Epithelial cell of proximal tubule (primary cell): ENCODE data around the gene INTS6. TPM values are rescaled to one million over a fixed set of nuclear protein-coding genes. Genes with fewer than 3 reads are reported as not detected.

ENCODE experiments used
- DNase-seq: peaks from one replicate; pipeline ENCODE4 v3.0.0-alpha.2; 2011; ENCODE audit warnings: low read depth
- H3K4me3 ChIP-seq: 2 replicates; pipeline ENCODE4 v1.5.1; 2011; ENCODE audit warnings: low read depth, mild to moderate bottlenecking, low read length
- CTCF ChIP-seq: conservative IDR thresholded peaks from 2 replicates; pipeline ENCODE4 v1.5.1; 2012; ENCODE audit warnings: low read depth, mild to moderate bottlenecking, low read length
- total RNA-seq: library from RNA; depleted of rRNA; stranded (reverse); fragments of >200 nt; gene quantifications from 2 replicates; pipeline ENCODE4 v1.2.3, GENCODE V29; 2015

INTS6 gene
- total RNA-seq, 1 donor from 2014 or later, result 30.2 TPM

GRCh38 chr13:51385114-51385513 is 67.7 kb downstream of the INTS6 start:
- no peak for TF ChIP-seq CTCF
- H3K4me3 ChIP-seq, result no peak overlapping the region
- DNase-seq, result no peak

DNA sequence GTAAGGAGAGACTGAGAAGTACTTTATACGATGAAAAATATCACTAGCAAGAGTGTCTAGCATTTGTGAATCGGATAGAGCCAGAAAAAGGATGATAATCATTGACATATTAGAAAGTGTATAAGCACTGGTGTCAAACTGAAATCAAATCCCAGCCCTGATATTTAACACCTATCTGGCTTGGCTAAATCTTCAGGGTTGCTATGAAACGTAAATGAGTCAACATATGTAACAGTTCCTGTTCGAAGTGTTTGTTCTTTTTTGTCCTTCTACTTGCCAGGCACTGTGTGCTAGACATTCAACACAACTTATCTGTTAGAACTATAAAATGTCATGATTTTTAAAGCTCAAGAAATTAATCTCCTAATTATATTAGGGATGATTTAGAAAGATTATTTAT is 72.6 kb downstream of the INTS6 start:
- no peak for DNase-seq
- H3K4me3 ChIP-seq, result no peak overlapping the region
- no peak for TF ChIP-seq CTCF

DNA sequence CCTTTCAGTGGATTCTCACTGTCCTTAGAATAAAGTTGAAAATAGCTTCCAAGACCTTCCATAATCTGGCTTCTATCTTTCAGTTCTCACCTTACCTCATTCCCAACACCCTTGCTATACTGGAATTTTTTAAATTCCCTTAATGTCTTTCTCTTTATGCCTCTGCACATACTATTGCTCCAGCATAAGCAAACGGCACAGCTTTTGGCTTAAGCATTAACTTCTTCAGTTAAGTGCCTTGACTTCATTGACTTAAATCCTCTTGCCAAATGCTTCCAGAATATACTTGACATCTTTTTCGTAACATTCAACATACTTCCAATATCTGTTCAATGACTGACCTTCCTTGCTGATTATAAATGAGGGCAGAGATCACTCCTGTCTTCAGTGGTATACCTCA is 79.4 kb downstream of the INTS6 start:
- no peak for DNase-seq
- TF ChIP-seq CTCF, result no peak
- no peak overlapping the region for H3K4me3 ChIP-seq

- TF ChIP-seq CTCF, result no peak
- H3K4me3 ChIP-seq, result no peak overlapping the region
- no peak for DNase-seq
Observed at GRCh38 chr13:51371768-51372399, 81.0 kb downstream of the INTS6 start.

DNA sequence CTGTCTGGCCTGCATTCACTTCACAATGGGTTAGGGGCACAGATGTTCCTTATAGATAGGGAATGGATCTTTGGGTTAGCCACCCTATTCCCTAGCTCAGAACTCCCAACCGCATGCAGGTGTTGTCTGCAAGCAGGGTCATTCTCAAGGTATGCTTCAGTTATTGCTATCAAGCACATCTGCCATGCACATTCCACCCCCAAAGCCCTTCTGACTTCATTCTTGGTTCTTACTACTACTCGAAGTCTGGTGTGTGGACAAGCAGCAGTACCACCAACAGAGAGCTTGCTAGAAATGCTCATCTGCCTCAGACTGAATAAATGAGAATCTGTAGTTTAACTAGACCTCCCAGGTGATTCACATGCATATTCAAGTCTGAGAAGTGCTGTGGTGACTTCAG is 82.0 kb downstream of the INTS6 start:
- DNase-seq, result no peak
- no peak overlapping the region for H3K4me3 ChIP-seq
- TF ChIP-seq CTCF, result no peak

DNA sequence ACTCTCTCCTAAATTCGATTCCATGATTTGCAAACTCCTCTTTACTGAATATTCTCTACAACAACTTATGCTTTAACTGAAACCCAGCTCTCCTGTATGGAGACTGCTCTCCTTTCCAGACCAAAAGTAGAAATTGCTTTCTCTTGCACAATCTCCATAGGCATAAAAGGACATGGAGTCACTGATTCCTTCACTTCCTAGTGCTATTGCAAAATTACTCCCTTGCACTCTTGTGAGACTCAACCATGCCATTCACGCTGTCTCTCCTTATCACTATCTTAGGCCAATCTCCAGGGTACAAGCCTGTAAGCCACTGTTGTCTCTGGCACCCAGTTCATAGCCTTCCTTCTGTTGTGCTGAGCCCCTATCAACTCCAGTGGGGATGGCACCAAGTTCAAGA is 82.7 kb downstream of the INTS6 start:
- TF ChIP-seq CTCF, result no peak
- DNase-seq, result no peak

DNA sequence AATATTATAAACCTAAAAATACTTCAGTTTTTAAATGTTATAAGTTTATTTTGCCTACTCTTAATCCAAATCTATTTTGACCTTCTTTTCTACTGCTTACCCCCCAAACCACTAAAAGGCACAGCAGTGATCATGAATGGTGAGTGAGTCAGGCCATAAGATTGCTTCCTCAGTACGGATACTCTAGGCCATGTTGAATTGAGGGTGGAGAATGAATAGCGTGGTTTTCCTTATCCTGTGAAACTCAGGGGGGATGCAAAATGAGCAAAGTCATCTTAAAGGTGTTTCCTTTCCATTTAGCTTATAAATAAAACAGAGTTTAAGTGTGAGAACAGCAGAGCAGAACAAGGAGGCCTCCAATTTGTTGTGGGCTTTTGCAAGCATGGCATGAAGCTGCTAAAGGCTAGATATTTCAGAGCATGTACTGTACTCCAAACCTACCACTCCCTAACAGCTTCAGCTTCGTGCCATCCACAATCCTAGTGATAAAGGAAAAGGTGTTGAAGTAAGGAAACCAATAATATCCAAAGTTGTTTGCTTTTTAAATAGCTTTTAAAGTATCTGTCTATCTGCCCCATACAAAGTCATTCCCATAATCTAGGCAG is 88.3 kb downstream of the INTS6 start:
- TF ChIP-seq CTCF, result no peak
- no peak overlapping the region for H3K4me3 ChIP-seq
- DNase-seq, result no peak

More for the DNA sequence above, 82.7 kb downstream of the INTS6 start:
- H3K4me3 ChIP-seq, result no peak overlapping the region
